CD4-positive, alpha-beta T cell treated with Interleukin-2 at 100 ng/mL for 4 hours (primary cell): Measurements from ENCODE around the gene KDM5B.
"Not testable (repeated sequence)": the region's sequence is repeated elsewhere in the genome, so short reads cannot be mapped to it uniquely, and the experiment has no call there.

Source experiments
- DNase-seq: peaks from one replicate; pipeline ENCODE4 v3.0.0-alpha.2; 2020; ENCODE audit warnings: low spot score

The KDM5B gene

GRCh38 chr1:202812176-202813026 lies 4.2 kb upstream of the KDM5B start:
- no peak for DNase-seq

- DNase-seq = peak; percentile 25
Observed at GRCh38 chr1:202811296-202812175, 3.3 kb upstream of the KDM5B start.

DNA sequence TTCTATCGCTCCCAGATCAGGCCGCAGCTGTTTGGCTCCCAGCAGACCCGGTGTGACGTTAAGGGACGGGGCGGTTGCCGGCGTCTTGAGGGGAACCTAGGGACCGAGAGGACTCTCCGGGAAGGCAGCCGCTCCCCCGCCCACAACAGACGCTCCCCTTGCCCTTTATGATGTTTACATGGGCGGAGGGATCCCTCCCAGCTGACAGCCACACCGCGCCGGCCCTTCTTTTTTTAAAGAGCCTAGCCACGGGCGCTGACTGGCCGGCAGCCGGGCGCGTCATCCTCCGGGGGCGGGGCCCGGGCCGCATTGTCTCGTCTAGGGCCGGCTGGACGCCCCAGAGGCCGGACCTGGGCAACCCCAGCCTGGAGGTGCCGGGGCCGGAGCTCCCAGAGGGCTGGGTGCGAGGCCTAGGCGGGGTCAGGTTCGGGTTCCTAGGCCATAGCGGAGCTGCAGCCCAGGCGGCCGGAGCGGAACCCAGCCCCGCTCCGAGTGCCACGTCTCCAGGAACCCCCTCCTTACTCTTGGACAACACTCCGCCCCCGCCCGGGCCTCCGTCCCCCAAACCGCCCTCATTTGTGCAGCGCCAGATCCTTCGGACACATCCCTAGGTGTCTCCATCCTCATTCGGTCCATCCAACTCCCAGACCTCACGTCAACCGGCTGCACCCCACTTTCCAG lies 2.5 kb upstream of the KDM5B start, which contains the start of gene PCAT6:
PCAT6 (plus strand) TSS at position 340 of the 681 bp plus-strand sequence.
- peak; percentile 90 for DNase-seq

DNA sequence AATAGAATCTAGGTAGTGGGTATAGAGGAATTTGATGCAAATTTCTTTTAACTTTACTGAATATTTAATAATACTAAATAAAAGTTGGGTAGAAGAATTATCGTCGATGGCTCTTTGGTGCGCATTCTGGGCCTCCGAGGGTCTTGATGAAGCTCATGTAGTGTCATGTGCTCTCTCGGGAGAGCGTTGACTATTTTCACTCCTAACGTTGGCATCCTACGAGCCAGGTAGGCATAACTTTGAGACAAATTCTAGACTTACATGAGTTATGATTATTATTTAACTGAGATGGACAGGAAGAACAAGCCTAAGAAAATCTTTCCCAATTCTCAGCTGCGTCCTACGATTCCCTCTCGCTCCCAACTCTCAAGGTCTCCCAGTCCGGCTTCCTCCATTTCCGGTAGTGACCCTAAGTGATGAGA lies 2.0 kb upstream of the KDM5B start:
- DNase-seq = no peak

DNA sequence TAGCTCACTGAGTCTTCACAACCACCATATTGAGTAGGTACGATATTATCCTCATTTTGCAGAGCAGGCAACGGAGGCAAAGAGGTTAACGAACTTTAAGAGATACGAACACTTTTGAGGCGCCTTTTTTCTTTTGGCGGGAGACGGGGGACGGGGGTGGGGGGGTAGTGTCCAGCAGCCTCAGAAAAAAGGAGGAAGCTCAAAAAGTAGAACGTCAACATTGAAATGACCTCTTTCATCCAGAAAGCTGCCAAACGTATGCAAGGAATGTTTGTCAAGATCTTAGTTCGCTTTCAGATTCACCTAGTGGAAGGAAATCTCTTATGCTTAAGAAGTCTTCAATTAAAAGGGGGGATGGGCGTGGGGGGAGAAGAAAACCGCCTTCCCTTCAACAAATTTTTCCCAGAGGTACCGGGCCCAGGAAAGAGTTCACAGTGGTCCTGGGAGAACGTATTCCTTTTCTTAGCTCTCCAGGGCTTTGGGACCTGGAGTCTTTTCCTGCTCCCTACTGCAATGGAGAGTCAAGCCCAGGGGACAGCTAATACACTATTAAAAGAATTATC lies 1.5 kb upstream of the KDM5B start:
- no peak for DNase-seq

DNA sequence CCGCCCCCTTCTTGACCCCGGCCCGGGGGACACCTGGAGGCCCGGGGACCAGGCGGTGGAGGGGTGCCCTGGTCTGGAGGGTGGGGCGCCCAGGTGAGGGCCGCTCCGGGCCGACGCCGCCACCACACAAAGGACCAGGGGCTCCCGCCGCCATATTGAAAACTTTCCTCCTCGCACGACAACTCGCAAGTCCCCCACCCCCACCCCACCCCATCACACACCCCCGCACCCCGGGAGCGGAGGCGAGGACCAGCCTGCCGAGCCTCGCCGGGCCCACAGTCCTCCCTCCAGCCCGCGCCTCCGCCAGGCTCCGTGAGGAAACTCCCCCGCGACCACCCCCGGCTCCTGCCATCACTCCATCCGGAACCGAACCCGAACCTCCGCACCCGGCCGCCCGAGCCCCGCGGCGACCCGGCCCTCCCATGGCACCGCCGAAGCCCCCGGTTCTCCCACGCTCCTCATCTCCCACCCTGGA lies 733 bp downstream of the KDM5B start:
- DNase-seq = peak; percentile 11

DNA sequence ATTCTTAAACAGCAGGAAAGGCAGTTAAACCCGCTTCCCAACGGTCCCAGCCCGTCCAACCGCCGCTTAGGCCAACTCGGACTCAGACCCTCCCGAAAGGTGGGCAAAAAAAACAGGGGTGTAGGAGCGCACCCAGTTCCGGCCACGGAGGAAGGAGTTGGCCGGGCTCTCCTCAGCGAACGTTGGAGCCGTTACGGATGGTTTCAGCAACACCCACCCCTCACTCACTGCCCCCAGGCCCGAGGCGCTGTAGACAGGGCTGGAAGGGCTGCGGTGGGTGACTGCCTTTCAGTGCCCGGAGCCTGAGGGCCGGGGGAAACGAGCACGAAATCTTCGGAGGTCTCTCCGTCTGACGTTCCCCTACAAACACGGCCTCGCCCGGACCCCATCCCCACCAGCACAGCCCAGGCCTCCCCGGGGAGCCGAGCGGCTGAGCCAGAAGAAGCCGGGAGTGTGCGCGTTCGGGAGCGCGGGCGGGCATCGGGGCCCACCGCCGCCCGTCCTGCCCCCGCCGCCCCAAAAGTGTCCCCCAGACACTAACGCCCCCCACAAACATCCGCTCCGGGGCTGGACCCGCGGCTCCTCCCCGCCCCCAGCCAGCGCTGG lies 1.3 kb downstream of the KDM5B start:
- no peak for DNase-seq

- DNase-seq = peak; percentile 38
Observed at GRCh38 chr1:202805886-202806844, 2.1 kb downstream of the KDM5B start.

GRCh38 chr1:202804126-202804525 lies 4.1 kb downstream of the KDM5B start:
- no peak for DNase-seq

DNA sequence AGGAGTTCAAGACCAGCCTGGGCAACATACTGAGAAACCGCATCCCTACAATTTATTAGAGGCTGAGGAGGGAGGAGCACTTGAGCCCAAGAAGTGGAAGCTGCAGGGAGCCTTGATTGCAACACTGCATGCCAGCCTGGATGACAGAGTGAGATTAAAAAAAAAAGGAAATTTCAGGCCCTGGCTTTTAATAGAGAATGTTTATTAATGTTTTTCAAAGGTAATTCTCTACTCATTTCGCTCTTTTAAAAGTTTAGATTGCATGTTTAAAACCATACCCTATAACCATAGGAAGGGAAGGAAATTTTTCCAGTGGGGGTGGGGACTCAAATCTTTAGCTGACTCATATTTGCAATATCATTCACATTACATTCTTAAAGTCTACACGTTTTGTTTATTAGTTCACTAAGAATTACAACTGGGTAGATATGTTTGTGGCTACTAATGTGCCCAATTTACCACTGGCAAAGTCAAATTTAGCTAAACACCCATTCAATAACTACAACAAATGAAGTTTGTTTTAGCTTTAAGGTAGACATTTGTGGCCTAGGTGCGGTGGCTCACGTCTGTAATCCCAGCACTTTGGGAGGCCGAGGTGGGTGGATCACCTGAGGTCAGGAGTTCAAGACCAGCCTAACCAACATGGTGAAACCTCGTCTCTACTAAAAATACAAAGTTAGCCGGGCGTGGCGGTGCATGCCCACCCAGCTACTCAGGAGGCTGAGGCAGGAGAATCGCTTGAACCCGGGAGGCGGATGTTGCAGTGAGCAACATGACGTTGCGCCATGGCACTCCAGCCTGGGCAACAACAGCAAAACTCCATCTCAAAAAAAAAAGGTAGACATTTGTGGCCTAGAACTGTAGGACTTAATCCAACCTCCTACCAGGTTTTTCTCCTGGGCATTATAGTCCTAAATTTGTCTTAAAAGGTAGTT lies 5.0 kb downstream of the KDM5B start:
- no peak for DNase-seq

DNA sequence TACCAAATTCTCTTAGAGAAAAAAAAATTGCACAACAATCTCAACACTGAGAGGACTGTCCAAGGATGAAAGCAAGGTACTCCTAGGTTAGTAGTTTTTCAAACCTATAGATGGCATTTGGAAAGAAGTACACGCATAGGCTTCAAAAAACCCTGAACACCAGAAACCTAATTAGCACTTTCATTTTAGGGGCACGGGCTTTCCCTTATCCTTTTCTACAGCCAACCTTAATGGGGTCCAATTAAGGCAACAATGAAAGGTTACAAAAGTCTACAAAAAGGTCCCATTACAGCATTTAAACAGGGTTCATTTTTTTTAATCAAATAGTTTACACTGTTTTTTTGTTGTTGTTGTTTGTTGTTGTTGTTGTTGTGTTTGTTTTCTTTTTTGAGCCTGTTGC lies 6.2 kb downstream of the KDM5B start:
- DNase-seq = no peak

DNA sequence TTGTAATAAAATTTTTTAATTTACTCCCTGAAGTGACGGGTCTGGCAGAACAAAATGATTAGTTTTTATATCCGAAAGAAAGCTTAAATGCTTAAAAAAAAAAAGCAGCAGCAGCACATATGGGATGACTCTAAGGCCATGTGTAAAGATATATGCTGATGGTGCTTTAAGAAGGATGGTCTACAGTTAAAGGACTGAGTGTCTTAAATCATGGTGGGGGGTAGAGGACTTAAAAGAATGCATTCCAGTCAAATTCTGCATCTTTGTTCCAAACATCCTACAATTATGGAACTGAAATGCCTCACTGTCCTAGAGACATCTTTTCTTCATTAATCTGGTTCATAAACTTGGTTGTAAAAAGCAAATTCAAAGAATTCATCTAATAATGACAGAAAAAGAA lies 7.0 kb downstream of the KDM5B start:
- DNase-seq = no peak

- DNase-seq = no peak
Observed at GRCh38 chr1:202800742-202801141, 7.5 kb downstream of the KDM5B start.

- DNase-seq = no peak
Observed at GRCh38 chr1:202798792-202799331, 9.4 kb downstream of the KDM5B start.

- DNase-seq = no peak
Observed at GRCh38 chr1:202798260-202798659, 10.0 kb downstream of the KDM5B start.

DNA sequence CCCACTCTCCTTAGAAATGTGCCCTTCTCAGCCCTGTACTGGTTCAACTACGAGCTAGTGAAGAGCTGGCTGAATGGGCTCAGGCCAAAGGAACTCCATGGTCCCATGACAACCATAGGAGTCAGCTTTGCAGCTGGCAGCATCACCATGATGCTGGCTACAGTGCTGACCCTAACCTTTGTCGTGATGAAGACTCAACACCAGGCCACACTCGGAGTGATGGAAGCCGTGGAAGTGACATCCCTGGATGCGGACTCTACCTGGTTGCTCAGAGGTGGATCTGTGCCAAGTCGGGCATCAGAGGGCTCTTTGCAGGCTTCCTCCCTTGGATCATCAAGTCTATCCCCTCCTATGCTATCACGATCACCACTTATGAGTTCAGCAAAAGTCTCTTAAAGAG lies 11.6 kb downstream of the KDM5B start:
- no peak for DNase-seq

GRCh38 chr1:202794931-202795330 lies 13.3 kb downstream of the KDM5B start:
- DNase-seq = not testable (repeated sequence)

DNA sequence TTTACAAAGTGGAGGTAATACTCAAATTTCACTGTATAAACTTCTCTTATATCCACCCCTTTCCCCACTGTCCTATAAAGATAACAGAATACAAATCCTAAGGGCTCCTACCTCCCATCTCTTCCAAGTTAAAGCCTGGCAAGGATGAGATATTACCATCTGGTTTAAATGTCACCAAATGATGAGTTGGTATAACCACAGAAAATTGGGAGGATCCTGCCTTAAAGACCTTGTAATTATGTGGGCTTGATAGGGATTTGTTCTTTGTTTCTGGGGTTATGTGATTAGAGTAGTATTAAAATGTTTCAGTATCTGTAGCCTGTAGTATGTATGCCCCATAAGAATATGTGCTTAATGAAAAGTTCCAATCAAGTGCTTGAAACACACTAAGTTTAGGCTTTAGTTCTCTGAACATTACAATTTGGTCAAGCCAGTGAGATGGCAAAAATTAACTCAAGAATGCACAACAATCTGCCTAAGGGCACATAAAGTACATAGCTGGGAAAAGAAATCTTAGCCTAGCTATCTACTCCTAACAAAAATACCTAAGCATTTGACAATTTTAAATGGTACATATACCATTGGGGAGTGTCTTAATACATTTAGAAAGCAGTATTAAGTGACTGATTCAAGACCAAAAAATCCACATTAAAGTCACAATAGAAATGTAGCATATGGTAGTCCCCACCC lies 14.0 kb downstream of the KDM5B start:
- no peak for DNase-seq
